Measurements from ENCODE around the gene RHBDL1.

DNA sequence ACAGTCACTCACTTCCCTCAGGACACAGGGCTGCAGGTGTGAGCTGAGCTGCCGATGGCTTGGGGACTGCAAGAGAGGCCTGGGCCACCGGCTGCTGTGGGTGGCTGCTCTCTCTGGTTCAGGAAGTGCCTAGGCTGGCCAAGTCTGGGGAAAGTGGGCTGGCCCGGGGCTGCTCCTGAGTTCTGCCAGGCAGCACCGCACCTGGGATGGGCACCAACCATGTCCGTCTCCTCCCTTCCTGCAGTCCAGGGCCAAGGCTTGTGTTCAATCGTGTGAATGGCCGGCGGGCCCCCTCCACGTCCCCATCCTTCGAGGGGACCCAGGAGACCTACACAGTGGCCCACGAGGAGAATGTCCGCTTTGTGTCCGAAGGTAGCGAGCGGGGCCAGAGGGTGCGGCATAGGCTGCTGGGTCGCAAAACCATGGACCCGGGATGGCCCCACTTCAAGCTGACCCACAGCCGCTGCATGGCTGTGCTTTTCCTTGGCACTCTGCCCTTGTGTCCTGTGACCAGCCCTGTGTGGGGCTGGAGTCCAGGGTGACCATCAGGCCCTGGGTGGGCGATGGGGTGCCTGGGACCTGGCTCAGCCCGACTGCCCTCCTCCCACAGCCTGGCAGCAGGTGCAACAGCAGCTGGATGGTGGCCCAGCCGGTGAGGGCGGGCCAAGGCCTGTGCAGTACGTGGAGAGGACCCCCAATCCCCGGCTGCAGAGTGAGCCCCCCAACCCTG, 28.1 kb upstream of the RHBDL1 start:
- no peak for TF ChIP-seq JUN (IDR thresholded peaks at IDR 0.05; ENCODE audit: low read depth, low read length)
- no peak for TF ChIP-seq EZH2 (IDR thresholded peaks at IDR 0.05; ENCODE audit: low read depth, low read length, severe bottlenecking)
- no peak for TF ChIP-seq POLR2A (IDR thresholded peaks at IDR 0.05; ENCODE audit: control extremely low read depth in 1 of 2, low read depth in 2 of 2, low read length in 2 of 2)
- TF ChIP-seq TAF1 (IDR thresholded peaks at IDR 0.05; ENCODE audit: low read depth, low read length): no peak
- no peak for TF ChIP-seq RAD21 (IDR thresholded peaks at IDR 0.05 in 1 of 2, conservative IDR thresholded peaks at IDR 0.05 in 1 of 2; ENCODE audit: low read depth in 2 of 2, low read length in 2 of 2)
- TF ChIP-seq POLR2AphosphoS5 (IDR thresholded peaks at IDR 0.05; ENCODE audit: low read depth, low read length): no peak
- TF ChIP-seq HDAC2 (IDR thresholded peaks at IDR 0.05; ENCODE audit: borderline replicate concordance in 1 of 2, low read depth in 2 of 2, low read length in 2 of 2): no peak
- TF ChIP-seq, protein P1, sequence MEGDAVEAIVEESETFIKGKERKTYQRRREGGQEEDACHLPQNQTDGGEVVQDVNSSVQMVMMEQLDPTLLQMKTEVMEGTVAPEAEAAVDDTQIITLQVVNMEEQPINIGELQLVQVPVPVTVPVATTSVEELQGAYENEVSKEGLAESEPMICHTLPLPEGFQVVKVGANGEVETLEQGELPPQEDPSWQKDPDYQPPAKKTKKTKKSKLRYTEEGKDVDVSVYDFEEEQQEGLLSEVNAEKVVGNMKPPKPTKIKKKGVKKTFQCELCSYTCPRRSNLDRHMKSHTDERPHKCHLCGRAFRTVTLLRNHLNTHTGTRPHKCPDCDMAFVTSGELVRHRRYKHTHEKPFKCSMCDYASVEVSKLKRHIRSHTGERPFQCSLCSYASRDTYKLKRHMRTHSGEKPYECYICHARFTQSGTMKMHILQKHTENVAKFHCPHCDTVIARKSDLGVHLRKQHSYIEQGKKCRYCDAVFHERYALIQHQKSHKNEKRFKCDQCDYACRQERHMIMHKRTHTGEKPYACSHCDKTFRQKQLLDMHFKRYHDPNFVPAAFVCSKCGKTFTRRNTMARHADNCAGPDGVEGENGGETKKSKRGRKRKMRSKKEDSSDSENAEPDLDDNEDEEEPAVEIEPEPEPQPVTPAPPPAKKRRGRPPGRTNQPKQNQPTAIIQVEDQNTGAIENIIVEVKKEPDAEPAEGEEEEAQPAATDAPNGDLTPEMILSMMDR (IDR thresholded peaks at IDR 0.05; ENCODE audit: control extremely low read depth in 1 of 3, insufficient read depth in 1 of 3, low read depth in 1 of 3, low read length in 3 of 3): no peak
- no peak for TF ChIP-seq YY1 (IDR thresholded peaks at IDR 0.05; ENCODE audit: low read depth, low read length)
- TF ChIP-seq KDM1A (IDR thresholded peaks at IDR 0.05; ENCODE audit: borderline replicate concordance, low read length): no peak
- TF ChIP-seq, protein P2, sequence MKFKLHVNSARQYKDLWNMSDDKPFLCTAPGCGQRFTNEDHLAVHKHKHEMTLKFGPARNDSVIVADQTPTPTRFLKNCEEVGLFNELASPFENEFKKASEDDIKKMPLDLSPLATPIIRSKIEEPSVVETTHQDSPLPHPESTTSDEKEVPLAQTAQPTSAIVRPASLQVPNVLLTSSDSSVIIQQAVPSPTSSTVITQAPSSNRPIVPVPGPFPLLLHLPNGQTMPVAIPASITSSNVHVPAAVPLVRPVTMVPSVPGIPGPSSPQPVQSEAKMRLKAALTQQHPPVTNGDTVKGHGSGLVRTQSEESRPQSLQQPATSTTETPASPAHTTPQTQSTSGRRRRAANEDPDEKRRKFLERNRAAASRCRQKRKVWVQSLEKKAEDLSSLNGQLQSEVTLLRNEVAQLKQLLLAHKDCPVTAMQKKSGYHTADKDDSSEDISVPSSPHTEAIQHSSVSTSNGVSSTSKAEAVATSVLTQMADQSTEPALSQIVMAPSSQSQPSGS (IDR thresholded peaks at IDR 0.05; ENCODE audit: low read length): no peak
- TF ChIP-seq HDAC6 (IDR thresholded peaks at IDR 0.05; ENCODE audit: low read depth, low read length): no peak
- TF ChIP-seq RXRA (IDR thresholded peaks at IDR 0.05; ENCODE audit: insufficient read depth, low read depth, low read length): no peak
- no peak for TF ChIP-seq MAFK (IDR thresholded peaks at IDR 0.05; ENCODE audit: low read depth, low read length)
